Measurements from ENCODE around the gene MRPL54. TPM values are rescaled to one million over a fixed set of nuclear protein-coding genes. Genes with fewer than 3 reads are reported as not detected.

The MRPL54 gene
- polyA plus RNA-seq, 2 of the 4 experiments (the other 2 are of a cell fraction): 30.8 to 47.5 TPM

DNA sequence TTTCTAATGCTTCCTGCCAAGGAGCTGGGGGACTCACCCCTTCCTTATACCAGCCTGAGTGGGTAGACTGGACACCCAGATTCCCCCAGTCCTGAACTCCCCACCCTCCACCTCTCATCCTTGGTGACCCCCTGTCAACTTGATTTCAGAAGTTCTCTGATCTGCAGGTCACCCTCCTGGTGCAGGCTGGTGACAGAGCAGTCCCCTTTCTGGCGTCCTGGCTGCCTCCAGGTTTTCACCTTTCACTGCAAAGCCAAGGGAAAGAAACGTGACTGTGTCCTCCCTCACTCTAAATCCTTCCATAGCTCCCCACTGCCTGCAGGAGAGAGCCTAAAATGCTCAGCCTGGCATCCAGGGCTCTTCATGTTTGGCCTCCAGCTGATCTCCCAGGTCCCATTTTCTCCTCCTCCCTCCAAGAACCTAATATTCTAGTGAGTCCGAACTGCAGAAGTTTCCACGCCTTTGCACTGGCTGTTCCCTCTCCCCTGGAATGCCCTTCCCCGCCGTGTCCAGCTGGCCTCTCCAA is 27.8 kb downstream of the MRPL54 start:
- H3K9me3 ChIP-seq: no peaks in the 10 kb centered on the region
- no peak overlapping the region for H3K4me3 ChIP-seq
- POLR2A ChIA-PET: interaction anchor here (1.0 kb wide), 1 partner anchor 195 kb away, joined by 7 read pairs; the partner anchor contains the start of gene EEF2
- no peak for FAIRE-seq
- DNase-seq (ENCODE audit: low read depth in 1 of 2, low spot score in 1 of 2): no peak
- peaks cover under 1% of the 10 kb centered on the region; the same call in 1 of the 3 replicates for H3K4me1 ChIP-seq
- H3K27ac ChIP-seq: no peak overlapping the region
- CTCF ChIA-PET: interaction anchor here (1.3 to 1.8 kb wide), 2 partner anchors 31 kb away, joined by 4 to 5 read pairs; no protein-coding TSS in a partner anchor
- H3K4me2 ChIP-seq: no peak overlapping the region
- TF ChIP-seq REST (IDR thresholded peaks at IDR 0.05) (no peak), HES2 (IDR thresholded peaks at IDR 0.05) (no peak), CEBPB (IDR thresholded peaks at IDR 0.05) (no peak), SREBF2 (IDR thresholded peaks at IDR 0.05) (no peak), POLR2AphosphoS2 (conservative IDR thresholded peaks at IDR 0.05; ENCODE audit: low read length) (no peak), FOXS1 (CRISPR knock-in tag; IDR thresholded peaks at IDR 0.05) (no peak), FOSL2 (IDR thresholded peaks at IDR 0.05) (no peak), FOSL2 (CRISPR knock-in tag; IDR thresholded peaks at IDR 0.05) (no peak), ZNF302 (CRISPR knock-in tag; IDR thresholded peaks at IDR 0.05) (no peak), JUN (IDR thresholded peaks at IDR 0.05) (no peak), TP53 (CRISPR knock-in tag; IDR thresholded peaks at IDR 0.05) (no peak), MAX (IDR thresholded peaks at IDR 0.05) (no peak), HDAC2 (IDR thresholded peaks at IDR 0.05) (no peak), USF2 (IDR thresholded peaks at IDR 0.05) (no peak), RNF2 (IDR thresholded peaks at IDR 0.05; ENCODE audit: borderline replicate concordance, low read depth) (no peak)
- ATAC-seq: no peak
- 32% methylated on average over 6 of the region's 6 CpGs for WGBS (ENCODE audit: missing lambda C conversion rate)

DNA sequence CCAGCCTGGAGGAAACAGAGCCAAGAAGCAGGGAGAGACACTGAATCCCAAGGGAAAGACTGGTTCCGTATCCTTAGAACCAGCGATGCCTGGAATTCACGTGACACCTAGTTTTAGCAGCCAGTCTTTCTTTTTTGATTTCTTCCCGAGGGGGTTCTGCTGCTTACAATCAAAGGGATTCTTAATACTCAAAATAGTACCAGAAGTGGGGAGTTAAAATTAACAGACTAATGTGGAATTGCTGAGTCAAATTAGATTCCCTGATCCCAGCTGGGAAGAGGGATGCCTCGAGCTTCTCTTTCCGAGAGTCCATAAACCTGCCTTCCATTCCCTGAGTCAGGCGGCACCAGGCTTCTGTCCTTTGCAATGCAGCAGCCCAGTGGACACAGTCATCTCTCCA is 28.5 kb downstream of the MRPL54 start:
- POLR2A ChIA-PET: no interaction called here
- 72% methylated on average over 7 of the region's 7 CpGs for WGBS (ENCODE audit: missing lambda C conversion rate)

More for the DNA sequence above, 28.5 kb downstream of the MRPL54 start:
- no peaks in the 10 kb centered on the region for H3K4me1 ChIP-seq
- DNase-seq (ENCODE audit: low read depth in 1 of 2, low spot score in 1 of 2) (no peak), FAIRE-seq (no peak), ATAC-seq (no peak)
- no peak overlapping the region for H3K4me3 ChIP-seq
- no peaks in the 10 kb centered on the region for H3K9me3 ChIP-seq
- CTCF ChIA-PET: interaction anchor here (1.3 kb wide), 1 partner anchor 30 kb away, joined by 4 read pairs; no protein-coding TSS in a partner anchor
- no peak overlapping the region for H3K4me2 ChIP-seq
- TF ChIP-seq, protein P1, sequence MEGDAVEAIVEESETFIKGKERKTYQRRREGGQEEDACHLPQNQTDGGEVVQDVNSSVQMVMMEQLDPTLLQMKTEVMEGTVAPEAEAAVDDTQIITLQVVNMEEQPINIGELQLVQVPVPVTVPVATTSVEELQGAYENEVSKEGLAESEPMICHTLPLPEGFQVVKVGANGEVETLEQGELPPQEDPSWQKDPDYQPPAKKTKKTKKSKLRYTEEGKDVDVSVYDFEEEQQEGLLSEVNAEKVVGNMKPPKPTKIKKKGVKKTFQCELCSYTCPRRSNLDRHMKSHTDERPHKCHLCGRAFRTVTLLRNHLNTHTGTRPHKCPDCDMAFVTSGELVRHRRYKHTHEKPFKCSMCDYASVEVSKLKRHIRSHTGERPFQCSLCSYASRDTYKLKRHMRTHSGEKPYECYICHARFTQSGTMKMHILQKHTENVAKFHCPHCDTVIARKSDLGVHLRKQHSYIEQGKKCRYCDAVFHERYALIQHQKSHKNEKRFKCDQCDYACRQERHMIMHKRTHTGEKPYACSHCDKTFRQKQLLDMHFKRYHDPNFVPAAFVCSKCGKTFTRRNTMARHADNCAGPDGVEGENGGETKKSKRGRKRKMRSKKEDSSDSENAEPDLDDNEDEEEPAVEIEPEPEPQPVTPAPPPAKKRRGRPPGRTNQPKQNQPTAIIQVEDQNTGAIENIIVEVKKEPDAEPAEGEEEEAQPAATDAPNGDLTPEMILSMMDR (IDR thresholded peaks at IDR 0.05): no peak
- TF ChIP-seq HES2 (IDR thresholded peaks at IDR 0.05): no peak
- no peak for TF ChIP-seq POLR2AphosphoS2 (conservative IDR thresholded peaks at IDR 0.05; ENCODE audit: low read length)
- TF ChIP-seq CBX8 (IDR thresholded peaks at IDR 0.05): no peak
- no peak for TF ChIP-seq NFE2L2 (conservative IDR thresholded peaks at IDR 0.05; ENCODE audit: low read length)
- TF ChIP-seq, protein P2, sequence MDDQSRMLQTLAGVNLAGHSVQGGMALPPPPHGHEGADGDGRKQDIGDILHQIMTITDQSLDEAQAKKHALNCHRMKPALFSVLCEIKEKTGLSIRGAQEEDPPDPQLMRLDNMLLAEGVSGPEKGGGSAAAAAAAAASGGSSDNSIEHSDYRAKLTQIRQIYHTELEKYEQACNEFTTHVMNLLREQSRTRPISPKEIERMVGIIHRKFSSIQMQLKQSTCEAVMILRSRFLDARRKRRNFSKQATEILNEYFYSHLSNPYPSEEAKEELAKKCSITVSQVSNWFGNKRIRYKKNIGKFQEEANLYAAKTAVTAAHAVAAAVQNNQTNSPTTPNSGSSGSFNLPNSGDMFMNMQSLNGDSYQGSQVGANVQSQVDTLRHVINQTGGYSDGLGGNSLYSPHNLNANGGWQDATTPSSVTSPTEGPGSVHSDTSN (IDR thresholded peaks at IDR 0.05): no peak
- TF ChIP-seq HDAC2 (IDR thresholded peaks at IDR 0.05): no peak
- no peak for TF ChIP-seq MAFK (IDR thresholded peaks at IDR 0.05; ENCODE audit: partially characterized antibody)
- no peak for TF ChIP-seq KDM5A (IDR thresholded peaks at IDR 0.05)
- TF ChIP-seq HOXB13 (CRISPR knock-in tag; IDR thresholded peaks at IDR 0.05; ENCODE audit: low read depth): no peak
- TF ChIP-seq EHF (CRISPR knock-in tag; IDR thresholded peaks at IDR 0.05): no peak
- no peak for TF ChIP-seq RNF2 (IDR thresholded peaks at IDR 0.05; ENCODE audit: borderline replicate concordance, low read depth)
- TF ChIP-seq SREBF2 (IDR thresholded peaks at IDR 0.05): no peak
- no peak overlapping the region for H3K27ac ChIP-seq

Measured in A549 (cell line).